Colonic mucosa (tissue), 4 donors: ENCODE measurements around the gene RORB. TPM values are rescaled to one million over a fixed set of nuclear protein-coding genes. Genes with fewer than 3 reads are reported as not detected.

ENCODE experiments used
- DNase-seq: peaks from one replicate; pipeline ENCODE4 v3.0.0-alpha.2; 2020
- H3K27ac ChIP-seq: fragments of 200-600 bp; one replicate; pipeline ENCODE4 v1.8.0; 2021
- H3K27me3 ChIP-seq: fragments of 200-600 bp; one replicate; pipeline ENCODE4 v1.8.0; 2021
- H3K36me3 ChIP-seq: fragments of 200-600 bp; one replicate; pipeline ENCODE4 v1.8.0; 2021
- H3K4me1 ChIP-seq: fragments of 200-600 bp; one replicate; pipeline ENCODE4 v1.8.0; 2021; ENCODE audit warnings: mild to moderate bottlenecking
- H3K4me3 ChIP-seq: fragments of 200-600 bp; one replicate; pipeline ENCODE4 v1.8.0; 2021
- H3K9ac ChIP-seq, 2 donors: one replicate each; pipeline ENCODE4 v1.7.0; 2013; ENCODE audit warnings: control low read depth in 2 of 2, low read depth in 2 of 2, low read length in 2 of 2
- H3K9me3 ChIP-seq: fragments of 200-600 bp; one replicate; pipeline ENCODE4 v1.8.0; 2021
- CTCF ChIP-seq: fragments of 200-600 bp; IDR thresholded peaks from one replicate; pipeline ENCODE4 v1.8.0; 2022; ENCODE audit warnings: antibody characterized with exemption, mild to moderate bottlenecking
- intact Hi-C: fragments of 100-400 bp; cut with DNase I; formaldehyde crosslinking; loops from one replicate; pipeline ENCODE4 v1.14.1; 2022
- total RNA-seq, 2 donors: library from RNA; stranded (reverse); fragmentation: NEBNext Ultra II Directional in 1 of 2; extraction: Animal tissue kit (Norgen Biotek cat#: 25700) in 1 of 2; gene quantifications; one replicate each; pipeline ENCODE4 v1.2.1, GENCODE V29; 2021
- donor health status: healthy.
- donor health status: DM: no; HTN: no; CAD: no.
- donor health status: DM: no; HTN: no; CAD: no.

The RORB gene
- total RNA-seq, 2 donors from 2014 or later: 0.13 to 0.15 TPM

GRCh38 chr9:74570879-74571512 lies 73.9 kb downstream of the RORB start:
- no peak overlapping the region for H3K4me3 ChIP-seq
- intact Hi-C loops: loop anchor here (10.0 kb wide), 1 partner anchor 1366 kb away; no protein-coding TSS in a partner anchor
- no peak overlapping the region for H3K27ac ChIP-seq
- no peaks in the 10 kb centered on the region for H3K9me3 ChIP-seq
- peak; percentile 18 for DNase-seq
- H3K9ac ChIP-seq: no peak overlapping the region
- no peaks in the 10 kb centered on the region for H3K4me1 ChIP-seq
- H3K27me3 ChIP-seq: no peaks in the 10 kb centered on the region
- TF ChIP-seq CTCF: peak; percentile 70
- no peaks in the 10 kb centered on the region for H3K36me3 ChIP-seq

- intact Hi-C loops: loop anchor here (10.0 kb wide), 1 partner anchor 1369 kb away; no protein-coding TSS in a partner anchor
These were observed 76.6 kb downstream of the RORB start for GRCh38 chr9:74573640-74574191.

GRCh38 chr9:74576176-74576575 lies 79.0 kb downstream of the RORB start:
- no peaks in the 10 kb centered on the region for H3K27me3 ChIP-seq
- H3K9ac ChIP-seq: no peak overlapping the region
- TF ChIP-seq CTCF: no peak
- DNase-seq: no peak
- intact Hi-C loops: loop anchor here (10.0 kb wide), 1 partner anchor 1371 kb away; no protein-coding TSS in a partner anchor
- H3K27ac ChIP-seq: no peak overlapping the region
- H3K4me1 ChIP-seq: no peaks in the 10 kb centered on the region
- H3K36me3 ChIP-seq: no peaks in the 10 kb centered on the region
- H3K4me3 ChIP-seq: no peak overlapping the region
- no peaks in the 10 kb centered on the region for H3K9me3 ChIP-seq

More at GRCh38 chr9:74573640-74574191, 76.6 kb downstream of the RORB start:
- H3K36me3 ChIP-seq: no peaks in the 10 kb centered on the region
- no peak overlapping the region for H3K27ac ChIP-seq
- no peak for TF ChIP-seq CTCF
- no peak overlapping the region for H3K4me3 ChIP-seq
- no peaks in the 10 kb centered on the region for H3K4me1 ChIP-seq
- H3K9ac ChIP-seq: no peak overlapping the region
- no peak for DNase-seq
- H3K9me3 ChIP-seq: no peaks in the 10 kb centered on the region
- H3K27me3 ChIP-seq: no peaks in the 10 kb centered on the region

- DNase-seq: no peak
These were observed 80.8 kb downstream of the RORB start for GRCh38 chr9:74577956-74578355.

GRCh38 chr9:74589576-74589975 lies 92.4 kb downstream of the RORB start:
- H3K27ac ChIP-seq: no peak overlapping the region
- H3K9me3 ChIP-seq: no peaks in the 10 kb centered on the region
- H3K4me1 ChIP-seq: no peaks in the 10 kb centered on the region
- no peak overlapping the region for H3K4me3 ChIP-seq
- no peak overlapping the region for H3K9ac ChIP-seq
- TF ChIP-seq CTCF: no peak
- no peaks in the 10 kb centered on the region for H3K36me3 ChIP-seq
- H3K27me3 ChIP-seq: no peaks in the 10 kb centered on the region
- DNase-seq: no peak
- intact Hi-C loops: no loop called here

More at GRCh38 chr9:74577956-74578355, 80.8 kb downstream of the RORB start:
- Histone ChIP-seq H3K4me1 (no peaks in the 10 kb centered on the region), H3K36me3 (no peaks in the 10 kb centered on the region), H3K27me3 (no peaks in the 10 kb centered on the region), H3K27ac (no peak overlapping the region), H3K9me3 (no peaks in the 10 kb centered on the region), H3K9ac (no peak overlapping the region), H3K4me3 (no peak overlapping the region)
- intact Hi-C loops: loop anchor here (10.0 kb wide), 1 partner anchor 1373 kb away; no protein-coding TSS in a partner anchor
- TF ChIP-seq CTCF: no peak
